GM18526 (cell line): ENCODE results near the gene PTBP3.

Experiments
- POLR2A ChIP-seq: IDR thresholded peaks from 3 replicates; pipeline ENCODE4 v1.6.1; 2011; ENCODE audit not compliant: insufficient read length; ENCODE audit errors: extremely low read depth

PTBP3 gene, protein sequence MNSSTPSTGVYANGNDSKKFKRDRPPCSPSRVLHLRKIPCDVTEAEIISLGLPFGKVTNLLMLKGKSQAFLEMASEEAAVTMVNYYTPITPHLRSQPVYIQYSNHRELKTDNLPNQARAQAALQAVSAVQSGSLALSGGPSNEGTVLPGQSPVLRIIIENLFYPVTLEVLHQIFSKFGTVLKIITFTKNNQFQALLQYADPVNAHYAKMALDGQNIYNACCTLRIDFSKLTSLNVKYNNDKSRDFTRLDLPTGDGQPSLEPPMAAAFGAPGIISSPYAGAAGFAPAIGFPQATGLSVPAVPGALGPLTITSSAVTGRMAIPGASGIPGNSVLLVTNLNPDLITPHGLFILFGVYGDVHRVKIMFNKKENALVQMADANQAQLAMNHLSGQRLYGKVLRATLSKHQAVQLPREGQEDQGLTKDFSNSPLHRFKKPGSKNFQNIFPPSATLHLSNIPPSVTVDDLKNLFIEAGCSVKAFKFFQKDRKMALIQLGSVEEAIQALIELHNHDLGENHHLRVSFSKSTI

DNA sequence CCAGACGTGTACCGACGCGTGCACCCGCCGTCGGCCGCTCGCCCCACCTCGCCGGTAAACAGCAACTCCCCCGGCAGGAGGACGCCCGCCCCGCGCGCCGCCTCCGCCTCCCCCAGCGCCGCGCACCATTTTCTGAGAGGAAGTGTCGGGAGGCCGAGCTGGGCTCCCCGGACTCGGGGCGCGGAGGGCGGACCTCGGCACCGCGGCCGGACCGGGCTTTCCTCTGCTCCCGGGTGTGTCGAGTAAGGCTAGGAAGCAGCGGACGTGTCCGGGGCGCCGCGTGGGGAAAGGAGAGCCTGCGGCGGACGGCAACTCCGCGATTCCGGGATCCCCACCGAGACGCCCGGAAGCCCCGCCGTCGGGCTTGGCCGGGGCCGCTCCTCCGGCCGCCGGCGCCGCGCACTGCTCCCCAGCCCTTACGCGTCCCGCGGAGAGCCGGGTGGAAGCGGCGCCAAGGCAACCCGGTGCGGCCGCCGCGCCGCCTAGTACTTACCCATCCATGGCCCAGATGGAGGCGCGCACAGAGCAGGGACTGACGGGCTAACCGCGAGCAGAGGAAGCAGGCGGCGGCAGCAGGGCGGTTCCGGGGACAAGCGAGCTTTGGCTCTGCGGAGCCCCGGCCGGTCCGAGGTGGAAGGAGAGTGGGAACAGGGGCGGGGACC, at the start of gene PTBP3:
PTBP3 (minus strand) TSS at position 643 of the 662 bp plus-strand sequence. CDS start 35,754 bp downstream, outside the sequence.
- TF ChIP-seq POLR2A: peak; percentile 72

DNA sequence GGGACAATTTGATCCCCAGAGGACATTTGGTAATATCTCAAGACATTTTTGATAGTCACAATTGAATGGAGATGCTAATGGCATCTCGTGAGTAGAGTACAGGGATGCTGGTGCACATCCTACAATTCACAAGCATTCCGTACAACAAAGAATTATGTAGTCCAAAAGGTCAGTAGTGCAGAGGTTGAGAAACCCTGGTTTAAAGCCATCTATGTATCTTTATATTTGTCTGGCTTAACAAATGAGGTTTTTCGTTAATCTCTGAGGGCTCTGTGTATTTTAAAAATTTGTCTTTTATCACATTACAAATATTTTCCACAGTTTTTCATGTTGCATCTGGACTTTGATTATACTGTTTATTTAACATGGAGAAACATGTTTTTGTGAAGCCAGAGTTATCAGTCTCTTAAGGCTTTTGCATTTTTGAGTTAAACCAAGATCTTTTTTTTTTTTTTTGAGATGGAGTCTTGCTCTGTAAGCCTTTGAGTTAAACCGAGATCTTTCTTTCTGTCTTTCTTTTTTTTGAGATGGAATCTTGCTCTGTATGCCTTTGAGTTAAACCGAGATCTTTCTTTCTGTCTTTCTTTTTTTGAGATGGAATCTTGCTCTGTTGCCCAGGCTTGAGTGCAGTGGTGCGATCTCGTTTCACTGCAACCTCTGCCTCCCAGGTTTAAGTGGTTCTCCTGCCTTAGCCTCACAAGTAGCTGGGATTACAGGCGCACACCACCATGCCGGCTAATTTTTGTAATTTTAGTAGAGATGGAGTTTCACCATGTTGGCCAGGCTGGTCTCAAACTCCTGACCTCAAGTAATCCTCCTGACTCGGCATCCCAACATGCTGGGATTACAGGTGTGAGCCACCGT, 49.3 kb upstream of the PTBP3 start:
- no peak for TF ChIP-seq POLR2A

DNA sequence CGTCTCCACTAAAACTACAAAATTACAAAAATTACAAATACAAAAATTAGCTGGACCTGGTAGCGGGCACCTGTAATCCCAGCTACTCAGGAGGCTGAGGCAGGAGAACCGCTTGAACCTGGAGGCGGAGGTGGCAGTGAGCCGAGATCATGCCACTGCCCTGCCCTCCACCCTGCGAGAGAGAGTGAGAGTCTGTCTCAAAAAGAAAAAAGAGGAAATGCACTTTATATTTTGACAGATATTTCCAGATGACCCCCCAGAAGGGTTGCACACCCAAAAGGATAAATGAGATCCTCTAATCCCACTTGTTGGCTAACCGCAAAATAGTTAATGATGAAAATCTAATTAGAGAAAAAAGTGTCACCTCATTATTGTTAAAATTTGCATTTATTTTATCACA, 48.6 kb upstream of the PTBP3 start:
- TF ChIP-seq POLR2A: no peak

DNA sequence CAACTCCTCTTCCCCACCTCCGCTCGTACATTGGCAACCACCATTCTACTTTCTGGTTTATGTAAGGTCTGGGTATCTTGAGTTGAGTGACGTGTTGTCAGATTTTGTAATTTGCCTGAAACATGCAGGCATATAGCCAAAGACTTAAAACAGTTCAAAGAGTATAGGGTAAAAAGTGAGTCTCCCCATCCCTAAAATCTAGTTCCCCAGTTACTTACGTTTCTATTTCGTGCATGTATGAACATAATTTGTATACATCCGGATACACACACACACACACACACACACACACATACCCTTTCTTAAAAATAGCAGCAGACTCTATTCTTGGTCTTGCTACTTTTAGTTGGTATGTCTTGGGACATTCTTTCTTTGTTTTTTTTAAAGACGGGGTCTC, 47.4 kb upstream of the PTBP3 start:
- no peak for TF ChIP-seq POLR2A

DNA sequence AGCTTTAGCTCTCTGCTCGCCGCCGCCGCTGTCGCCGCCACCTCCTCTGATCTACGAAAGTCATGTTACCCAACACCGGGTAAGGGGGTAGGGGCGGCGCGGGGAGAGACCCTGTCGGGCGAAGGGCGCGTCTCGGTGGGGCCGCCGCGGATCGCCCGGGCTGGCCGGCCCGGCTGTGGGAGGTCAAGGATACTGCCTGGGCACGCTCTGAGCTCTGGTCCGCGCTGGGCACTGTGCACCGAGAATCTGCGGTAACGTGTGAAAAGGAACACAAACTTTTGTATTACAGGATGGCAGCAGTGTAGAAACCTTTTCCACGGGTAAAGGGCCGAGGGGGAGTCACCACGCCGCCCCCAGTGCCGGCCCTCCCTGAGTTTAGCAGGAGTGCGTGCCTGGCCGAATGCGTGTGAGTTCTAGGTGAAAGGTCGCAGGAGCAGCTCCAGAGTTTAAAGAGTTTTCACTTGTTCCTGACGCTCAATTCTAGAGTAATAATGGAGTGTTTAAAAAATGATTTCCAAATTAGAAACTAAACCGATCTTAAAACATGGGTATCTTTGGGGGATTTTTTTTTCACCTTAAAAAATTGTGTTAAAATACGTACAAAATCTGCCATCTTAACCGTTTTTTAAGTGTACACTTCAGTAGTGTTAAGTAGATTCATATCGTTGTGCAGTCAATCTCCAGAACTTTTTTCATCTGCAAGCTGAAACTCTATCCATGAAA, 46.8 kb upstream of the PTBP3 start, which contains the start of gene HSDL2:
HSDL2 (plus strand) TSS at position 7 of the 723 bp plus-strand sequence; CDS start at position 63, 56 bp downstream.
- TF ChIP-seq POLR2A: no peak

DNA sequence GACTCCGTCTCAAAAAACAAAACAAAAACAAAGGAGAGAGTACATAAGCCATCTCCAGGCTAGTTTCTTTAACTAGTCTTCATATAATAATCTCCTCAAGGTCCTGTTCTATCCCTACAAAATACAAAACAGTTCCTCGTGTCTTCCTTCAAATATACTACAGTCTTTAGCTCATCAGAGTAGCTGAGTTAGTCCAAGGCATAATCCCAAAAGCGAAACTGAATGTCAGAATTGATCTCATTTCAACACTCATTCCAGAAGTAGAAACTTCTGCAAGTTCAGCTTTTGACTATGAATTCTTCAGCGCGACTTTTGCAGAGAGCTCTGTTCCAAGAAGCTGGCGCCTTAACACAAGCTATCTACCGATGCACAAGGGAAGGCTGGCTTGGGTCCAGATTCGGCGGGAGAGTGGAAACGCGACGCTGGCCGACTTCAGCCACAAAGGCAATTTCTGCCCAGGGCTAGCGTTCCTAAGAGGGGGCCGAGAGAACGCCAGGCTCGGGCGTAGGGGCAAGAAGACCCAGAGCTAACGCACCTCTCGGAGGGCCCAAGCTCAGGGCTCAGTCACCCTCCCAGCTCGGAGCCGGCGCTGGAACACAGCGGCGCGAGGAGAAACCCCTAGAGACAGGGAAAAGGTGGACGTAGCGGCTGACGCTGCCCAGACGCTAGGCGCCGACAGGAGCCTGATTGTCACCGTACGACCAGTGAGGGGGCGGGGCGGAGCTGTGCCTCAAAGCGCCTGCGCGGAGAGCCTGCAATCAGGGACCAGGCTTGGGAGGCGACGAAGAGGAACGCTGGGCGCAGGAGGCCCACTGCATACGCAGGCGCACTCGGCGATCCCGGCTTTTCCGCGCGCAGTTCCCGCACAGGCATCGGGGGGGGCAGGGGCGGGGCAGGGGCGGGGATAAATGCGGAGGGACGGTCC, 46.0 kb upstream of the PTBP3 start:
- peak; percentile 85 for TF ChIP-seq POLR2A

DNA sequence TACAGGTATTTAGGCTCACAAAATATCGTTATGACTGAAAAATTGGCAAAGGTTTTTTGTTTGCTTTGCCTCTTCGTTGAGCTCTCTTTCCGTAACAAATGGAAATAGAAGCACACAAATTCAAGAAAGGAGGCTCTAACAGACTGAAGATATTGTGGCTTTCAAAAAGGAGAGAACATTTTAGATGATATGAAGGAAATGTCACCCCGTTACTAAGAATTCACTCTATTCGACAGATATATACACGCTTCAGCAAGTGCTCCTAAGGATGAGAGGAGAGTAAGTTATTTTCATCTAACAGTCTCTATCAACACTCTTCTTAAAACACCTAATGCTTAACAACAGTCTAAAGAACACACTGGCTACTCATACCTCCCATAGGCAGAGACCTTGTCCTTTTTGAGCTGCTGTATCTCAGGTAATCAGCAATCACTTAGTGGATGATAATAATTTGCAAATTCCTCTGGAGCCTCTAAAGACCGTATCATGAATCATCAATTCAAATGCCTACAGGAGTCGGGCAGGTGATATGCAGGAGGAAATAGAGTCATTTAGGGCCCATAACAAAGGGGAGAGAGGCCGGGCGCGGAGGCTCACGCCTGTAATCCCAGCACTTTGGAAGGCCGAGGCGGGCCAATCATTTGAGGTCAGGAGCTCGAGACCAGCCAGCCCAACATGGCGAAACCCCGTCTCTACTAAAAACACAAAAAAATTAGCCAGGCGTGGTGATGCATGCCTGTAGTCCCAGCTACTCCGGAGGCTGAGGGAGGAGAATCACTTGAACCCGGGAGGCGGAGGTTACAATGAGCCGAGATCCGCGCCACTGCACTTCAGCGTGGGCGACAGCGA, 45.1 kb upstream of the PTBP3 start:
- TF ChIP-seq POLR2A: no peak

DNA sequence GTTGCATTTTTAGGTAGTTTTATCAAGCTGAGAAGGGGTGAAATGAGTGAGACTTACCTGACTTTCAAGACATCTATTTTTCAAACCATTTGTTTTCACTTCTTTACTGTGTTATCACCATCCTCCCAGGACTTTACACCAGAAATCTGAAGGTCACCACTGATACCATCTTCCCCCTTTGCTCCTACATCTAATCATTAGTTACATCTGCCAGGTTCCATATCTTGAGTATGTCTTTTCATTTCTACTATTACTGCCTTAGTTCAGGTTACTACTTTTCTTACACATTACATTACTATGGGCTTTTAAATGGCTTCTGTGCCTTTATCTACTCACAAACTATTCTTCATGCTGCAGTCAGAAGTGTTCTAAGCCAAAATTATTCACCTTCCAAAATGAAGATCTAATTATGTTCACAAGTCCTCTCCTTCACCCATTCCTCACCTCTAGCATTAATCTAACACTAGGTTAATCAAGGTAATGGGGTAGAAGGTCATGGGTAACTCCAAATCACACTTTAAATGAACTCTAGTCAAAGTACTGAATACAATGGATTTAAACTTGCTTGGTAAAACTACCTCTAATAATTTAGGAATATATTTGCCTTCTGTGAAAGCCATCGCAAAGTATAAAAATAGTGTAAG, 44.4 kb upstream of the PTBP3 start:
- TF ChIP-seq POLR2A: no peak

DNA sequence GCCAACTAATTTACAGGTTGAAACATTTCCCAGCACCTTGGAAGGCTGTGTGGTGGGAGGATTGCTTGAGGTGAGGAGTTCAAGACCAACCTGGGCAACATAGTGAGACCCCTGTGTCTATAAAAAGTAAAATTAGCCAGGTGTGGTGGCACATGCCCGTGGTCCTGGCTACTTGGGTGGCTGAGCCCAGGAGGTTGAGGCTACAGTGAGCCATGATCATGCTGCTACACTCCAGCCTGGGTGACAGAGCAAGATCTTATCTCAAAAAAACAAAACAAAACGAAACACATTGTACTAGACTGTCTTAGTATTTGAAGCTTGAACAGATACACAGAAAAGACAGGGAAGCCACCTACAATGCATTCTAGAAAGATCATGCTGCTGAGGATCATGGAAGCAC, 43.7 kb upstream of the PTBP3 start:
- no peak for TF ChIP-seq POLR2A

DNA sequence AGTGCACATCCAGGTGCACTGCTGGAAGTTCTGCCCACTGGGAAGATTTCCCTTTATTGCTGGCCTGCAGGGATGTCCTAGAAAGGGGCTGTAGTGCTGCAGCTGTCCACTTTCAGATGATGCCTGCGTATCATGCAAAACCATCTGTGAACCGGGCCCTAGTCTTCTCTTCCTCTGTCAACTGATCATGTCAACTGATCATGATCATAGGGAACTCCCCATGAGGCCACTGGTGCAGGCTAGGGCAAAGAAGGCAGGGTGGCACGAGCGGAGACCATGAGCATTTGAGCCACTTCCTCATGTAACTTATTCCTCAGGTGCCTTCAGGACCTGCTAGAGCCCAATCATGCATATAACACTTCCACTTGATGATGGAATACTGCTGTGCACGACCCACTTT, 41.9 kb upstream of the PTBP3 start:
- TF ChIP-seq POLR2A: no peak

DNA sequence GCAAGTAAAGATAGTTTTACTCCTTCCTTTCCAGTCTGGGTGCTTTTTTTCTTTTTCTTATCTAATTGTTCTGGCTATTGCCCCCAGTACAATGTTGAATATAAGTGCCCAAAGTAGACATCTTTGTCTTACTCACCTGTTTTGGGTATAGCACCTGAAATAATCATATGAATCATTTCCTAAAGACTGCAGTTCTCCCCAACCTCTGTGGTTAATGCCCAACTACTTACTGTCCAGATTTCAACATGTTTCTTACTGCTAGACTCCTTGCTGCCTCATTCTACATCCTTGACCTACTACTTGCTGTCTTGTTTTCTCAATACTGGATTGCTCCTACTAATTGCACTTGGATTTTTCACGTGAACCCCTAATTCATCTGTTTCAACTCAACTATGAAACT, 37.6 kb upstream of the PTBP3 start:
- TF ChIP-seq POLR2A: no peak

DNA sequence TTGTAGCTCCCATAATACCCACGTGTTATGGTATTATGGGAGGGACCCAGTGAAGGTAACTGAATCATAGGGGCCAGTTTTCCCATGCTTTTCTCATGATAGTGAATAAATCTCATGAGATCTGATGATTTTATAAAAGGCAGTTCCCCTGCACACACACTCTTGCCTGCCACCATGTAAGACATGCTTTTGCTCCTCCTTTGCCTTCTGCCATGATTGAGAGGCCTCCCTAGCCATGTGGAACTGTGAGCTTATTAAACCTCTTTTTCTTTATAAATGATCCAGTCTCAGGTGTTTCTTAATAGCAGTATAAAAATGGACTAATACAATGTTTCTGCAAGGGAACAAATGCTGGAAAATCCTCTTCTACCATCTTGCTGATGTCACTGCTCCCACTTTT, 36.4 kb upstream of the PTBP3 start:
- no peak for TF ChIP-seq POLR2A

DNA sequence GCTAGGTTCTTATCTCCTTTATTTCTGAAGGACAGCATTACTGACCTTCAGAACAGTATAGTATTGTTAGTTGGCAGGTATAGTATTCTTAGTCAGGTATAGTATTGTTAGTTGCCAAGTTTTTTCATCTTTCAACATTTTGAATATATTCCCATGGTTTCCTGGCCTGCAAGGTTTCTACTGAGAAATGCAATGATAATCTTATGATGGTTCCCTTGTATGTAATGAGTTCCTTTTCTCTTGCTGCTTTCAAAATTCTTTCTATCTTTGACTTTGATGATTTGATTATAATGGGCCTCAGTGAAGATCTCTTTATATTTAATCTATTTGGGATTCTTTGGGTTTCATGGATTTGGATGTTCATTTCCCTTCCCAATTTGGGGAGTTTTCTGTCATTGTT, 34.0 kb upstream of the PTBP3 start:
- no peak for TF ChIP-seq POLR2A

DNA sequence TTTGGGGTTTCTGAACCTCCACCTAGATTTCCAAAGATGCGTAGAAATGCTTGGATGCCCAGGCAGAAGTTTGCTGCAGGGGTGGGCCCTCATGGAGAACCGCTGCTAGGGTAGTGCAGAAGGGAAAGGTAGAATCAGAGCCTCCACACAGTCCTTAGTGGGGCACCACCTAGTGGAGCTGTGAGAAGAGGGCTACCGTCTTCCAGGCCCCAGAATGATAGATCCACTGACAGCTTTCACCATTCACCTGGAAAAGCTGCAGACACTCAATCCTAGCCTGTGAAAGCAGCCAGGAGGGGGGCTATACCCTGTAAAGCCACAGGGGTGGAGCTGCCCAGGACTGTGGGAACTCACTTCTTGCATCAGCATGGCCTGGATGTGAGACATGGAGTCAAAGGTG, 33.2 kb upstream of the PTBP3 start:
- TF ChIP-seq POLR2A: no peak
